Lower lobe of right lung (tissue), 2 donors: Measurements from ENCODE around the gene SPRTN. TPM values are rescaled to one million over a fixed set of nuclear protein-coding genes. Genes with fewer than 3 reads are reported as not detected.

ENCODE experiments used
- ATAC-seq, 2 donors: fragments of 200-7000 bp; cut with Tn5 transposase; one replicate each; pipeline ENCODE4 v1.9.1; 2020 to 2022; ENCODE audit warnings: mild to moderate bottlenecking in 2 of 2, moderate library complexity in 2 of 2
- DNase-seq: peaks from one replicate; pipeline ENCODE4 v3.0.0-alpha.2; 2020
- H3K27ac ChIP-seq: fragments of 200-600 bp; one replicate; pipeline ENCODE4 v1.8.0; 2022
- H3K27me3 ChIP-seq: fragments of 200-600 bp; one replicate; pipeline ENCODE4 v1.8.0; 2022; ENCODE audit warnings: low read depth
- H3K36me3 ChIP-seq: fragments of 200-600 bp; one replicate; pipeline ENCODE4 v1.8.0; 2022; ENCODE audit warnings: mild to moderate bottlenecking
- H3K4me1 ChIP-seq: fragments of 200-600 bp; one replicate; pipeline ENCODE4 v1.8.0; 2022
- H3K4me3 ChIP-seq: fragments of 200-600 bp; one replicate; pipeline ENCODE4 v1.8.0; 2022; ENCODE audit warnings: mild to moderate bottlenecking
- H3K9me3 ChIP-seq: fragments of 200-600 bp; one replicate; pipeline ENCODE4 v1.8.0; 2022
- CTCF ChIP-seq: fragments of 200-600 bp; IDR thresholded peaks from one replicate; pipeline ENCODE4 v1.8.0; 2022; ENCODE audit warnings: antibody characterized with exemption, mild to moderate bottlenecking
- intact Hi-C: fragments of 100-400 bp; cut with DNase I; formaldehyde crosslinking; loops from one replicate; pipeline ENCODE4 v1.11.0; 2022
- total RNA-seq: library from RNA; stranded (reverse); fragmentation: NEBNext Ultra II Directional; extraction: Animal tissue kit (Norgen Biotek cat#: 25700); gene quantifications from one replicate; pipeline ENCODE4 v1.2.1, GENCODE V29; 2021
- donor health status: DM: no; HTN: yes; CAD: no; lungs with severe emphysema.

The SPRTN gene
- total RNA-seq, 1 donor from 2014 or later: 8.9 TPM

- no peaks in the 10 kb centered on the region for H3K27me3 ChIP-seq
- H3K9me3 ChIP-seq: no peaks in the 10 kb centered on the region
- no peaks in the 10 kb centered on the region for H3K36me3 ChIP-seq
- no peak for TF ChIP-seq CTCF
- peaks cover 5% of the 10 kb centered on the region for H3K4me1 ChIP-seq
- DNase-seq (no peak), ATAC-seq (peak in 1 of 2 donors; percentile 21)
- H3K4me3 ChIP-seq: no peak overlapping the region
- H3K27ac ChIP-seq: no peak overlapping the region
- intact Hi-C loops: no loop called here
Measured at GRCh38 chr1:231376875-231377549, 38.9 kb downstream of the SPRTN start.

- Histone ChIP-seq H3K4me1 (peaks cover 7% of the 10 kb centered on the region), H3K27ac (no peak overlapping the region)
Measured at GRCh38 chr1:231381729-231382128, 43.6 kb downstream of the SPRTN start.

GRCh38 chr1:231382426-231382825 lies 44.3 kb downstream of the SPRTN start:
- H3K27me3 ChIP-seq: no peaks in the 10 kb centered on the region
- no peak overlapping the region for H3K27ac ChIP-seq
- H3K4me3 ChIP-seq: no peak overlapping the region
- DNase-seq (no peak), ATAC-seq (no peak)
- no peaks in the 10 kb centered on the region for H3K9me3 ChIP-seq
- intact Hi-C loops: no loop called here
- TF ChIP-seq CTCF: no peak
- no peaks in the 10 kb centered on the region for H3K36me3 ChIP-seq
- peaks cover 7% of the 10 kb centered on the region for H3K4me1 ChIP-seq

More at GRCh38 chr1:231381729-231382128, 43.6 kb downstream of the SPRTN start:
- ATAC-seq (no peak), DNase-seq (no peak)
- intact Hi-C loops: no loop called here
- Histone ChIP-seq H3K36me3 (no peaks in the 10 kb centered on the region), H3K4me3 (no peak overlapping the region), H3K9me3 (no peaks in the 10 kb centered on the region), H3K27me3 (no peaks in the 10 kb centered on the region)
- TF ChIP-seq CTCF: no peak

- Histone ChIP-seq H3K27ac (no peak overlapping the region), H3K36me3 (no peaks in the 10 kb centered on the region), H3K4me1 (peaks cover 7% of the 10 kb centered on the region), H3K9me3 (no peaks in the 10 kb centered on the region), H3K27me3 (no peaks in the 10 kb centered on the region), H3K4me3 (no peak overlapping the region)
- intact Hi-C loops: no loop called here
- ATAC-seq (peak; percentile 68 to 74), DNase-seq (no peak)
- no peak for TF ChIP-seq CTCF
Measured at GRCh38 chr1:231383159-231383860, 45.2 kb downstream of the SPRTN start.

- Histone ChIP-seq H3K4me3 (no peak overlapping the region), H3K27me3 (no peaks in the 10 kb centered on the region), H3K36me3 (no peaks in the 10 kb centered on the region), H3K9me3 (no peaks in the 10 kb centered on the region), H3K27ac (no peak overlapping the region), H3K4me1 (peaks cover 7% of the 10 kb centered on the region)
- intact Hi-C loops: no loop called here
- TF ChIP-seq CTCF: no peak
- DNase-seq: no peak
- ATAC-seq: peak in 1 of 2 donors; percentile 13
Measured at GRCh38 chr1:231384696-231385415, 46.8 kb downstream of the SPRTN start.
